Right forelimb (tissue), 1 donor: ENCODE data around the gene LRRC26.
"Not testable (repeated sequence)": the region's sequence is repeated elsewhere in the genome, so short reads cannot be mapped to it uniquely, and the experiment has no call there.

Source experiments
- DNase-seq: peaks from one replicate; pipeline ENCODE4 v3.0.0-alpha.2; 2018

LRRC26 gene

GRCh38 chr9:137130176-137130755, 39.6 kb downstream of the LRRC26 start:
- no peak for DNase-seq

GRCh38 chr9:137129456-137130175, 40.2 kb downstream of the LRRC26 start:
- DNase-seq: peak; percentile 89

GRCh38 chr9:137128862-137129455, 40.9 kb downstream of the LRRC26 start:
- DNase-seq: no peak

- DNase-seq: no peak
These were observed 41.5 kb downstream of the LRRC26 start for GRCh38 chr9:137128158-137128861.

DNA sequence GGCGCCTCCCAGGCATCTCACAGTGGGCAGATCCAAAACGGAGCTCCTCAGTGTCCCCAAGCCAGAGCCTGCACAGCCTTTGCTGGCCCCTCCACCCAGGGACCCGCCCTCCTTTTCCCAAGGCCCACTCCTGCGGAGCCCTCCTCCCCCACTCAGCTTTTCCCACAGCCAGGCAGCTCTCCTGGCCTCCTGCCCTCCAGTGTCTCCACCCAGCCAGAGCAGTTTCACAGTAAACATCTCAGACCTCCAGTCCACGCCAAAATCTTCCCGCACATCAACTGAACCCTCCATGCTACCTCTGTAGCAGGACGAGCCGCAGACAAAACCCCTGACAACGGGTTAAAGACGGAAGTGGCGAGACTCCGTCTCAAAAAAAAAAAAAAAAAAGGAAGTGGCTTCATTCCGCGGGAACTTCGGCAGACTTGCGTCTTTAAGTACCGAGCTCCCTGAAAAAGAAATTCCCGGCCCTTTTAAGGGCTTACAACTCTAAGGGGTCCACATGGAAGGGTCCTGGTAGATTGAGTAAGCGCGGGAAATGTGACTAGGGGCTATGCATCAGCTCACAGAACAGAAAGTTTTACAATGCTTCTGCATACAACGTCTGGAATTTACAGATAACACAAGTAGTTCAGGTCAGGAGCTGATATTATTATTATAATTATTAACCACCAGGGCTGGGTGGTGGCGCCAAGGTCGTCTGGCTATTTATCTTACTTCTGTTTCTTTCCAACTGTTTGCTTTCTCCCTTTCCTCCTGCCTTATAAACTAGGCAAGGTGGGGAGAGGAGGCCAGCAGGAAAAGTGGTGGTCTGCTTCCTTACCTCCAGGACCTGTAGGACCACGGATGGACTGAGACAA, 42.3 kb downstream of the LRRC26 start:
- no peak for DNase-seq

GRCh38 chr9:137126786-137127185, 43.1 kb downstream of the LRRC26 start:
- DNase-seq: no peak

DNA sequence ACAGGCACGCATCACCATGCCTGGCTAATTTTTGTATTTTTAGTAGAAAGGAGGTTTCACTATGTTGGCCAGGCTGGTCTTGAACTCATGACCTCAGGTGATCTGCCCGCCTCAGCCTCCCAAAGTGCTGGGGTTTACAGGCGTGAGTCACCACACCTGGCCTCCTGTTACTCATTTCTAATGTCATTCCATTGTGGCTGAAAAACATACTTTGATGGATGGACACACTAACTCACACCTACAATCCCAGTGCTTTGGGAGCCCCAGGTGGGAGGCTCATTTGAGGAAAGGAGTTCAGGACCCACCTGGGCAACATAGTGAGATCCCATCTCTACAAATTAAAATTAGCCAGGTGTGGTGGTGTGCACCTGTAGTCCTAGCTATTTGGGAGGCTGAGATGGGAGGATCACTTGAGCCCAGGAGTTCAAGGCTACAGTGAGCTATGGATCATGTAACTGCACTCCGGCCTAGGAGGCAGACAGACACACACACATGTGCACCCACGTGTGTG, 45.8 kb downstream of the LRRC26 start:
- not testable (repeated sequence) for DNase-seq

DNA sequence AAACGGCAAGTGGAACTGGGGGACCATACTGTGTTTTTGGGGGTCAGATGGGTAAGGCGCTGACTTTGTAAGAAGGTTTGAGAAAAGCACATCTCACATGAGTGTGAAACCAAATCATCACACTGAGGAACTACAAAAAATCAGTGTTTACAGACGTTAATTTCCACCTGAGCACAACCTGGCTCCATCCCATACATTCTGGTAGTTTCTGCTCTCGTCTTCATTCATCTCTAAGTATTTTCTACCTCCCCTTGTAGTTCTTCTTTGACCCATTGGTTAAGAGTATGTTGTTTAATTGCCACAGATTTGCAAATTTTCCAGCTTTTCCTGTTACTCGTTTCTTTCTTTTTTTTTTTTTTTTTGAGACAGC, 46.4 kb downstream of the LRRC26 start:
- no peak for DNase-seq

DNA sequence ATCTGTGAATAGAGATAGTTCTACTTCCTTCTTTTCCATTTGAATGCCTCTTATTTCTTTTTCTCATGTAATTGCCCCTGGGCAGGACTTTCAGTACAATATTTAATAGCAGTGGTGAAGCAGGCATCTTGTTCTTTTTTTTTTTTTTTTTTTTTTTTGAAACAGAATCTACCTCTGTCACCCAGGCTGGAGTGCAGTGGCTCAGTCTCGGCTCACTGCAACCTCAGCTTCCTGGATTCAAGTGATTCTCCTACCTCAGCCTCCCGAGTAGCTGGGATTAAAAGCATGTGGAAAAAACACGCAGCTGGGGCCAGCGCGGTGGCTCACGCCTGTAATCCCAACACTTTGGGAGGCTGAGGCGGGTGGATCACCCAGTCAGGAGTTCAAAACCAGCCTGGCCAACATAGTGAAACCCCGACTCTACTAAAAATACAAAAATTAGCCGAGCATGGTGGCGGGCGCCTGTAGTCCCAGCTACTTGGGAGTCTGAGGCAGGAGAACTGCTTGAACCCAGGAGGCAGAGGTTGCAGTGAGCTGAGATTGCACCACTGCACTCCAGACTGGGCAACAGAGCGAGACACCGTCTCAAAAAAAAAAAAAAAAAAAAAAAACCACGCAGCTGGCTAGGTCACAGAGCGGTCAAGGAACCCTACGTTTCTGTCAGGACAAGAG, 46.9 kb downstream of the LRRC26 start:
- DNase-seq: not testable (repeated sequence)

DNA sequence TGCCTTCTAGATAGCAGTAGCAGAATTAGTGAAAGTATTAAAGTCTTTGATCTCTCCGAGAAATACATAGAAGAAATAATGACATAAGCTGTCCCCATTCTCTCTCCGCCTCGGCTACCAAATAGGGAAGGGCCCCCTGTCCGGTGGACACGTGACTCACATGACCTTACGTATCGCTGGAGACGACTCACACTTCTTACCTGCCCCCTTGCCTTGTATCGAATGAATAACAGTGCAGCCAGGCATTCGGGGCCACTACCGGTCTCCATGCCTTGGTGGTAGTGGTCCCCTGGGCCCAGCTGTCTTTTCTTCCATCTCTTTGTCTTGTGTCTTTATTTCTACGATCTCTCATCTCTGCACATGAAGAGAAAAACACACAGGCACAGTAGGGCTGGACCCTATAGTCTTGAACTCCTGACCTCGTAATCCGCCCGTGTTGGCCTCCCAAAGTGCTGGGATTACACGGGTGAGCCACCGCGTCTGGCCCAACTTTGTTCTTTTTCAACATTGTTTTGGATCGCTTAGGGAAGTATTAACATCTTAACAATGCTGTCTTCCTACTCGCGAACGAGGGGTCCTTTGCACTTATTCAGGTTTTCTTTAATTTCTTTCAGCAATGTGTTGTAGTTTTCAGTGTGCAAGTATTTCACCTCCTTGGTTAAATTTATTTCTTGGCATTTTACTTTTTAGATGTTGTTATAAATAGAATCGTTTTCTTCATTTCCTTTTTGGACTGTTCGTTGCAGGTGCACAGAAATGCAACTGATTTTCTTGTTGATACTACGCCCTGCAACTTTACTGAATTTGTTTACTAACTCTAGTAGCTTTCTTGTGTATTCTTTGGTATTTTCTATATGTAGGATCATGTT, 47.7 kb downstream of the LRRC26 start:
- not testable (repeated sequence) for DNase-seq
